IPS DF 6.9 (cell line): ENCODE measurements around the gene NFIB.

ENCODE experiments used
- DNase-seq: peaks from one replicate; pipeline ENCODE4 v3.0.0-alpha.2; 2013; ENCODE audit warnings: low read depth, low spot score
- H3K27ac ChIP-seq: one replicate; pipeline ENCODE4 v1.5.1; 2013; ENCODE audit warnings: low read length, control low read depth
- H3K27me3 ChIP-seq: 2 replicates; pipeline ENCODE4 v1.6.1; 2013; ENCODE audit warnings: mild to moderate bottlenecking, low read length; ENCODE audit not compliant: control insufficient read depth, insufficient read depth
- H3K36me3 ChIP-seq: 2 replicates; pipeline ENCODE4 v1.6.1; 2013; ENCODE audit warnings: low read length; ENCODE audit not compliant: control insufficient read depth, insufficient read depth
- H3K4me1 ChIP-seq: 2 replicates; pipeline ENCODE4 v1.6.1; 2013; ENCODE audit warnings: low read length; ENCODE audit not compliant: control insufficient read depth, insufficient read depth
- H3K4me3 ChIP-seq: 2 replicates; pipeline ENCODE4 v1.5.1; 2013; ENCODE audit warnings: mild to moderate bottlenecking, low read length
- H3K9me3 ChIP-seq: 2 replicates; pipeline ENCODE4 v1.6.1; 2013; ENCODE audit warnings: low read length, inconsistent platforms; ENCODE audit not compliant: control insufficient read depth, insufficient read depth
- WGBS: extraction: QIAGEN DNeasy Blood & Tissue Kit; methylation state at CpG from one replicate; pipeline ENCODE4 v1.1.7; 2013; ENCODE audit warnings: mixed read lengths, missing lambda C conversion rate; ENCODE audit not compliant: insufficient read length, insufficient coverage; 5-methylcytosine and 5-hydroxymethylcytosine counted together

NFIB gene

DNA sequence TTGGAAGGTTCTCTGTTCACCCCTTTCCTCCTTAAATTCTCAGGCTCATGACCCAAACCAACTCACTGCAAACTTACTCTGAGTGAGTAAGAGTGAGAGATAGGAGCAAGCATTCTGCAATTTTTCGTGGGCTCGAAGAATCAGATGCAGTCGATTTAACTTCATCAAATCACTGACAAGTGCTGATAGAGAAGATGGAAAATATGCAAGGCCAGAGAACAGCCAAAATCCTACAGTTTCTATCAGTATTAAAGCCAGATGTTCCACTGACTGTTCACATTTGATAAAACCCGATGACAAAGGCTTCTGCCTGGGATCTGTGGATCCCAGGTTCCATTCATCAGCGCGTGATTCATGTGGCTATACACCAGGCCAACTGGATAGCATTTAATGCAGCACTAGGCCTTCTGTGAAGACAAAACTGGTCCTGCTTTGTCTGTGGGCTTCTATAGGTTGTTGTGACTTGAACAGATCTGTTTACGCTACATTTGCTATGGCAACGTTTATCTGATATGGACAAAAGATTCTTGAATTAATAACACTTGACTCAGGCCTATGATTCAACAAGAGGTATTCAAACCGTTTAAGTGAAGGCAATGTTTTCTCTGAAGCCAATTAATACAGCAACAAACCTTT is 251.2 kb downstream of the NFIB start:
- H3K4me1 ChIP-seq: no peaks in the 10 kb centered on the region
- DNase-seq: no peak
- WGBS: no CpG with 5 or more reads among the region's 9 CpGs
- no peak overlapping the region for H3K27ac ChIP-seq
- H3K27me3 ChIP-seq: no peaks in the 10 kb centered on the region
- H3K36me3 ChIP-seq: no peaks in the 10 kb centered on the region
- no peak overlapping the region for H3K4me3 ChIP-seq
- no peaks in the 10 kb centered on the region for H3K9me3 ChIP-seq

DNA sequence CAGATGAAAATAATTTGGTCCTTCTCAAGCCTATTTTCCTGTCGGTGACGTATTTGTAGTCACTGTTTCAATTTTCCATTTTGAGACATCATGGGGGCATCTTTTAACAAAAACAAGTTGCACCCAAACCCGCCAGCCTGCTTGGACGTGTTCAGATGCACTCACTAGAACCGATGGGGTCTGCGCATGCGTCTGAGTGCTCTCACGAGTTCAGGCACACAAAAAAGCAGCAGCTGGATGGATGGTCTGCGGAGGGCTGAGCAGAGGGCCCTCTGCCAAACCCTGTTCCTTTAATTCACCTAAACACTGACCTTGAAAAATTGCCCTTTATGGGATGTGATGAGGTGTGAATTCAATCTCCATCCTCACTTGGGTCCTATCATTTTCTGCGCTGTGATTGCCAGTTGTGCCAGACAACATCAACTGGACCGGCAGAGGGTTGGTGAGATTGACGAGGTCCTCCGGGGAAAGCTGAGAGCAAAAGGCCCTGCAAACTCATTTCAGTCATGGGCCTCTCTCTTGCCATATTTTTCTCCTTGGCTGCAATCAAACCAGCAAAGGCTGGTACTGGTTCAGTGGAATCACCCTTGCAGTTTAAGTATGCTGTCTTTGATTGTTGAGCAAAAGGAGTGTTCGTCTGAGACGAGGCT is 251.9 kb downstream of the NFIB start:
- no peak overlapping the region for H3K27ac ChIP-seq
- no peaks in the 10 kb centered on the region for H3K27me3 ChIP-seq
- no peak overlapping the region for H3K4me3 ChIP-seq
- H3K4me1 ChIP-seq: no peaks in the 10 kb centered on the region
- H3K36me3 ChIP-seq: no peaks in the 10 kb centered on the region
- WGBS: no CpG with 5 or more reads among the region's 15 CpGs
- H3K9me3 ChIP-seq: no peaks in the 10 kb centered on the region
- no peak for DNase-seq

DNA sequence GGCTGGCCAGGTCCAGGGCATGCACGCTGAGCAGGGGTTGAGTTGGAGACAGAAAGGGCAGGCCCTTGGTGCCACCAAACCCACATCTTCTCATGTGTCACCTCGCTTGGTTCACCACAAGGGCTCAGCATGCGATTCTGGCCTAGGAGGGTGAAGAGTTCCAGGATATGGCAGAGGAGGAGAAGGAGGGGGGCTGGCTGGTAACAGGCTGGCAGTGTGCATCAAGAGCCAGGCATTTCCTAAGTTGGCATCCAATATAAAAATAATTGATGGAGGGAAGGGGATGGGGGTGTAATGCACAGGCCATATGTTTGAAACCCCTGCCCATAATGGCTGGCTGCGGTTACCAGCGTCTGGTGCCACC is 255.6 kb downstream of the NFIB start:
- no peaks in the 10 kb centered on the region for H3K36me3 ChIP-seq
- H3K4me1 ChIP-seq: no peaks in the 10 kb centered on the region
- no peaks in the 10 kb centered on the region for H3K9me3 ChIP-seq
- whole genome bisulfite sequencing: no CpG with 5 or more reads among the region's 5 CpGs
- no peaks in the 10 kb centered on the region for H3K27me3 ChIP-seq
- H3K27ac ChIP-seq: no peak overlapping the region
- no peak for DNase-seq
- H3K4me3 ChIP-seq: no peak overlapping the region

DNA sequence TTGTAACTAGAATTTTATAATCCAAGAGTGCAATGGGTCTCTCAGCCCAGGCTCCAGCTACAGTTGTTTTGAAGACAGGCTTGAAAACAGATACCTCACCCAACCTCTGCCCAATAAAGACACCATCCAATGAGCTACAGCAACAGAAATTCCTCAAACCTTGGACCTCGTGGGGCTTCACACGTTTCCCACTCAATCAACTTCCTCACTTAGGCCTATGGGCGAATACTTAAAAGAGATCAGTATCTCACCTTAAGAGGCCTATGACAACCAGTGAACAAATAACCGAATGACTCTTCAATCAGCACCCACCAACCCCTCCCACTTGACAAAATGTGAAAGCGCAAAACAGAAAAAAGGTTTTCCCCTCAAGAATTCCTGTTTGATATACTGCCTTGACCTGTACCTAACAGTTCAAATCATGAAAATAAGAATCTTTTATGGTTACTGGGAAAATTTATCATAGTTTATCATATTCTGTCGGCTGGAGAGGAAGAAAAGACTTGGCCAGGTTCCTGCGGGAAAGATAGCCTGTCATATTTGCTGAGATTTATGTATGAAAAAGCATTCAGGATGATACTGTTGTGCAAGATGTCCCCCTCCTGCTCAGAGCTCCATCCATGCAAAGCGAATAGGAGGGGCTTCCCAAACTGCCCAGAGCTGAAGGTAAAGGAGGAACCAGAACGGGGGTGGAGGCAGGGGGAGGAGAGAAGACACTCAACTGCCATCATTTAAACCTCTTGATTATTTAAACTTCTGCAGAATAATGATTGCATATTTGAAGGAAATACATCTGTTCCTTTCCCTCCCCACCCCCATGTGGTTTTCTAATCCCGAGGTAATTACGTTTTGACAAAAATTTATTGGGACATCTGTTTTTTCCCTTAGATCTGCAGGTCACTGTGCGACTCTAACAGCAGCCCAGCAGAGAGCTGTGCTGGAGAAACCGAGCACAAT is 256.3 kb downstream of the NFIB start:
- no peaks in the 10 kb centered on the region for H3K27me3 ChIP-seq
- no peak for DNase-seq
- no peaks in the 10 kb centered on the region for H3K4me1 ChIP-seq
- no peak overlapping the region for H3K4me3 ChIP-seq
- WGBS: no CpG with 5 or more reads among the region's 13 CpGs
- H3K9me3 ChIP-seq: no peaks in the 10 kb centered on the region
- no peak overlapping the region for H3K27ac ChIP-seq
- H3K36me3 ChIP-seq: no peaks in the 10 kb centered on the region

DNA sequence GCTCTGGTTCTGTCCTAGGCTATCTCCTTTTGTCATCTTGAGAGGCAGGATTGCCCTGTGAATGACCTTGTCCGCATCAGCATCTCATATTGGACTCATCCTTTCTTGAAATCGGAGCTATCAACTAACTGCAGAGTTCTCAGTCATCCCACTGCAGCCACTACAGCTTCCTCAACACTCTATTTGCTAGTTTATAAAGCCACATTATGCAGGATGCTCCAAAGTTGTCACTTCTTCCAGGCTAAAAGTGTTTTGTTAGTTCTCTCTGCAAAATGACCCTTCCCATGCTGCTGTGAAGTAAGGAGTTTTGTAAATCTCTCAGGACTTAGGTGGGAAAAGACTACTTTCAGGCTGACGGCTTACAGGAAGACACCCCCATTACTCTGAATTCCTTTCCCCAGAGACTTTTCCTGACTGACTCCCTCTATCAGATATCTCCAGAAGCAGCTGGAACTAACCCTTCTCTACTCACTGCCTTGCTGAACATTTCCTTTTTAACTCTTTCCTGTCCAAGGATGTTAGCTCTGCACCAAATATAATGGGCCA is 257.6 kb downstream of the NFIB start:
- Histone ChIP-seq H3K4me3 (no peak overlapping the region), H3K27ac (no peak overlapping the region), H3K9me3 (no peaks in the 10 kb centered on the region), H3K36me3 (no peaks in the 10 kb centered on the region), H3K27me3 (no peaks in the 10 kb centered on the region), H3K4me1 (no peaks in the 10 kb centered on the region)
- no CpG with 5 or more reads among the region's 3 CpGs for WGBS
- no peak for DNase-seq

DNA sequence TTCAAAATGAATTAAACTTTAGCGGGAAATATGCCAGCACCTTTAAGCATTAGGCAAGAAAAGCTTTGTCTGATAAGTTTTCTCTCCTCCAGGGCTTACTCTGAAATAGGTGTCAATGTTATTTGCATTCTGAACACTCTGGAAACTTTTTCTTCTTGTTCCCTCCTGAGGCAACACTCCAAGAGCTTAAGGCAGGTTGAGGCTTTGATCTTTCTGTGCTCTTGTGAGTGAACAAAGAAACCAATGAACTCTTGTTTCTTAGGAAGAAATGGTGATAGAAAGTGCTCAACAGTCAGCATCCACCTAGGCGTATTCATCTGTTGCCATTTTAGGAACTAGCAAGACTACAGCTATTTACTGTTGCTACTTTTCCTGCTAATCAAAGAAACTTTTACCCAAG is 259.8 kb downstream of the NFIB start:
- DNase-seq: no peak
- H3K4me1 ChIP-seq: no peaks in the 10 kb centered on the region
- H3K27me3 ChIP-seq: no peaks in the 10 kb centered on the region
- H3K36me3 ChIP-seq: no peaks in the 10 kb centered on the region
- no CpG with 5 or more reads among the region's 2 CpGs for WGBS
- H3K27ac ChIP-seq: no peak overlapping the region
- no peak overlapping the region for H3K4me3 ChIP-seq
- no peaks in the 10 kb centered on the region for H3K9me3 ChIP-seq

DNA sequence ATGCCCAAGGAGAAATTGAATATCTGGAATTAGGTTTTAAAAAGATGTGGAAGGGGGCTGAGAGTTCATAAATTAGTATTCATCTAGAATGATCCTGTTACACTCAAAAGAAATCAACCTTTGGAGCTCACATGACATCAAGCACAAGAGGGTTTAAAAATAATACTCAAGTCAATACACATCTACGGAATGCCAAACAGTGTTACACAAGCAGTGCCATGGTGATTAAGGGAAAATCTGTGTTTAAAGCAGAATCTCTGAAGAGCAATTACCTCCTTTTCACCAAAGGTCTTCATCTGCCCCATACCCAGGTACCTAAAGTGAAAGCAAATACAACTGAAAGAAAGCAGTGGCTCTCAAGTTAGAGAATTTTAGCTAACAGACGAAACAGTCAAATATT is 261.6 kb downstream of the NFIB start:
- WGBS: no CpG with 5 or more reads among the region's 2 CpGs
- Histone ChIP-seq H3K27ac (no peak overlapping the region), H3K9me3 (no peaks in the 10 kb centered on the region), H3K36me3 (no peaks in the 10 kb centered on the region), H3K27me3 (no peaks in the 10 kb centered on the region), H3K4me1 (no peaks in the 10 kb centered on the region), H3K4me3 (no peak overlapping the region)
- no peak for DNase-seq

DNA sequence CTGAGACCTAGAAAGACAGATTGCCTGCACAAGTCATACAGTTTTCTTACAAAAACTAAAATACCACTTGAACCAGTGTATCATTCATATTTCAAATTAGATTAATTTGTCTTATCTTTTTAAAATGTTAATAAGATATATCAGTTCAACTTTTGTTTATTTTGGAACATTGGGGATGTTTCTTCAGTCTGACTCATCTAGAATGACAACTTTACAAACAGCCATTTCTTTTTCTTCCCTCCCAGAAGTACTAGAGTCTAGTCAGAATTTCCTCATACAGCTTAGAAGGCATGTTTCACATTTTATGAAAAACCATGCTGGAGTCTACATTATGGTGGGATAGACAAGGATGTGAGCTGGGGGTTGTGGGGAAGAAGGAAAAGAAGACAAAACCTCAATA is 262.5 kb downstream of the NFIB start:
- Histone ChIP-seq H3K4me1 (no peaks in the 10 kb centered on the region), H3K9me3 (no peaks in the 10 kb centered on the region), H3K36me3 (no peaks in the 10 kb centered on the region), H3K4me3 (no peak overlapping the region), H3K27ac (no peak overlapping the region), H3K27me3 (no peaks in the 10 kb centered on the region)
- DNase-seq: no peak

DNA sequence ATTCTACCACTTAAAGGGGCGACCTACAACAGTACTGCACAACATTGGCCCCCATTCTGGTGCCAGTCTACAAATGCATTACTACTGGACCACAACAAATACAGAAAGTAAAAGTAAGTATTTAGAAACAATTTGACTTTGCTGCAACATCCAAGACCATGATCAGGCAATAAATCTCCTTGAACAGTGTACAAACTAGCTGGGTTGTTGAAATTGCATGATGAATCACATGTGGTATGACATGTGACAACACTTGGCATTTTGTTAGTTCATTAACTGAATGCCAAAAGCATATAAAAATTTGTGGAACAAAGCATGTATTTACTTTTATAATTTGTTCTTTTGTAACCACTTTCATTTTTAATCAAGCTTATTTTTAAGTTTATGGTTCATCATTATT is 270.5 kb downstream of the NFIB start:
- Histone ChIP-seq H3K9me3 (no peaks in the 10 kb centered on the region), H3K27me3 (no peaks in the 10 kb centered on the region), H3K4me3 (no peak overlapping the region), H3K36me3 (no peaks in the 10 kb centered on the region), H3K27ac (no peak overlapping the region), H3K4me1 (no peaks in the 10 kb centered on the region)
- WGBS: no CpG with 5 or more reads among the region's 1 CpG
- no peak for DNase-seq

DNA sequence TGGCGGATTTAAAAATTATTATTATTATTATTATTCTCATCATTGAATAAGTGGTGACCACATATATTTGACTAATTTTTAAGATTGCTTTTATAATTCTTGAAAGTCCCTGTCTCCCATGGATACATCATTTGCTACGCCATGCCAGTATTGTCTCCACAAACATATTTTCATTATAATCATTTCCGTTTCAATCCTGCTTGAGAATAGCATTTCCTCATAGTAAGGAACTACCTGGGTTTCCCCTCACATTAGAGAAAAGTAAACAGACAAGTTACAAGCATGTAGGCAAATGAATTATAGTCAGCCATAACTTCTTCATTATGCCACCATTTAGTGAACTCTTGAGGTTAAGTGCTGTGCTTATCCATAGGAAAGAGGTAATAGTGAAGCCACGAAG is 276.6 kb downstream of the NFIB start:
- Histone ChIP-seq H3K36me3 (no peaks in the 10 kb centered on the region), H3K9me3 (no peaks in the 10 kb centered on the region), H3K4me1 (no peaks in the 10 kb centered on the region), H3K4me3 (no peak overlapping the region), H3K27me3 (no peaks in the 10 kb centered on the region), H3K27ac (no peak overlapping the region)
- no peak for DNase-seq
- WGBS: no CpG with 5 or more reads among the region's 4 CpGs
